ENCODE data around the gene RNF19B. TPM values are rescaled to one million over a fixed set of nuclear protein-coding genes. Genes with fewer than 3 reads are reported as not detected.

RNF19B gene
- total RNA-seq, 1 donor from 2014 or later = 14.2 TPM

DNA sequence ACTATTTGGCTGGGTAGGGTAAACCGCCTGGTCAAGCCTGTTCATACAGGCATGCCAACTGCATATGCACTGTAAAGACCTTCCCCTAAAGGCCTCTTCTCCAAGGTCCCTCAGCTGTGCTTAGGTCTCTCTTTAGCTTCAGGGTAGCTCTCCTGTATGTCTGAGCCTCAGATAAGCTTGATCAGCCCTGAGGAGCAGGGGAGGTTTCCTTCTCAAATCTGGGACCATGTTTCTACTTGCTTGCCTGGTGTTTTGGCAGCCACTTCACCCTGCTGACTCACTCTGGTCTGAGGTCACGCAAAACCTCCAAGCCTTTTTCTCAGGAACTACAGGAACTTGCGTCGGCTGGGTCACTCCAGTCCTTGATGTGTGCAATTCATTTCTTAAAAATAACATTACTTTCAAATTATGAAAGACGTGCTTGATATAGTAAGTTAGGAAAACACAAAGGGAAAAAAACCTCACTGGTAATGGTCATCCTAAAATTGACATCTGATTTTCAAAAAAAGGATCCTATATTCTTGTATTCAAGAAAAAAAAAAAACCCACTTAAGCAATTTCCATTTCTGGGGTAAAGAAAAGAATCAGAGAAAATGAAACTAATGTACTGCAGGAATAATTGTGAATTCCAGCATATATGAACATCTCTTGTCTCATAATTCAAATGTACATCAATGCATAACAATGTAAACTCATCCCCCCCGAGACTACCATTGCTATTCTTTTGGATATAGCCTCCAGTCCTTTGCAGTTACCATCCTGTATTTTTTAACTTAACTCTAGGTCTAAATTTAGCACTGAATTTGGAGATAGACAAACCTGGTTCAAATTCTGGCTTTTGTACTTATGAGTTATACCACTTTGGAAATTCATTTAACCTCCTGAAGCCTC lies 24.8 kb upstream of the RNF19B start:
- H2AFZ ChIP-seq (replicated peaks) = no peak overlapping the region
- peaks cover 13% of the 10 kb centered on the region for H3K4me1 ChIP-seq
- H3K36me3 Mint-ChIP-seq = no peaks in the 10 kb centered on the region
- no peak for TF ChIP-seq EZH2phosphoT487 (IDR thresholded peaks at IDR 0.05)
- H3K27ac Mint-ChIP-seq = no peak overlapping the region
- H3K9me3 ChIP-seq (ENCODE audit: low read depth) = no peaks in the 10 kb centered on the region
- H3K4me3 ChIP-seq = no peak overlapping the region
- H3K27me3 ChIP-seq = no peaks in the 10 kb centered on the region
- H3F3A ChIP-seq (ENCODE audit: low read depth) = peaks cover 15% of the 10 kb centered on the region
- no peak overlapping the region for H3K27ac ChIP-seq
- H4K20me1 ChIP-seq (ENCODE audit: low read depth) = no peaks in the 10 kb centered on the region
- H3K36me3 ChIP-seq = no peaks in the 10 kb centered on the region
- H3K4me2 ChIP-seq = no peak overlapping the region
- H3K27me3 Mint-ChIP-seq (ENCODE audit: insufficient read depth, low read depth) = peaks cover 6% of the 10 kb centered on the region
- no peaks in the 10 kb centered on the region for H3K79me2 ChIP-seq (ENCODE audit: low read depth)
- H3K4me1 Mint-ChIP-seq = peaks cover 24% of the 10 kb centered on the region
- H3K4me3 Mint-ChIP-seq = no peak overlapping the region
- no peaks in the 10 kb centered on the region for H3K9me3 Mint-ChIP-seq
- H3K9ac ChIP-seq = no peak overlapping the region
- DNase-seq (ENCODE audit: low spot score) = no peak

DNA sequence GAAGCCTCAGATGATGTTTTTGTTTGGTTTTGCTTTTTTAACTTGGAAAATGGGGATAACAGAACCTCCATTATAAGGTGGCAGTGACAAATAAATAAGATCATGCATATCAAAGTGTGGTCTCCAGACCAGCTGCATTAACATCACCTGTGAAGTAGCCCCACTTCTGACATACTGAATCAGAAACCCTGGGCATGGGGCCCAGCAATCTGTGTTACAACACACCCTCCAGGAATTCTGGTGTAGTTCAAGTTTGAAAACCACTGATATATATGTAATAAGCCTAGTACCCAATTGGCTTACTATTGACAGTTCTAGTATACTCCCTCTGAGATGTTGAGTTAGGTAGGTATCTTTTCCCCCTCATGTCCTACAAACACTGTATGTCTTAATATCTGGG lies 24.1 kb upstream of the RNF19B start:
- Histone ChIP-seq H3K4me3 (no peak overlapping the region), H3K4me1 (peaks cover 13% of the 10 kb centered on the region), H3K36me3 (no peaks in the 10 kb centered on the region), H3K27me3 (no peaks in the 10 kb centered on the region), H3K4me2 (no peak overlapping the region), H3F3A (ENCODE audit: low read depth) (peaks cover 15% of the 10 kb centered on the region), H2AFZ (replicated peaks) (no peak overlapping the region), H3K27ac (no peak overlapping the region), H4K20me1 (ENCODE audit: low read depth) (no peaks in the 10 kb centered on the region), H3K79me2 (ENCODE audit: low read depth) (no peaks in the 10 kb centered on the region), H3K9ac (no peak overlapping the region), H3K9me3 (ENCODE audit: low read depth) (no peaks in the 10 kb centered on the region)
- no peak for DNase-seq (ENCODE audit: low spot score)
- H3K36me3 Mint-ChIP-seq = no peaks in the 10 kb centered on the region
- H3K27me3 Mint-ChIP-seq (ENCODE audit: insufficient read depth, low read depth) = peaks cover 6% of the 10 kb centered on the region
- TF ChIP-seq EZH2 (IDR thresholded peaks at IDR 0.05) (no peak), EZH2phosphoT487 (IDR thresholded peaks at IDR 0.05) (no peak)
- TF ChIP-seq, protein P1, sequence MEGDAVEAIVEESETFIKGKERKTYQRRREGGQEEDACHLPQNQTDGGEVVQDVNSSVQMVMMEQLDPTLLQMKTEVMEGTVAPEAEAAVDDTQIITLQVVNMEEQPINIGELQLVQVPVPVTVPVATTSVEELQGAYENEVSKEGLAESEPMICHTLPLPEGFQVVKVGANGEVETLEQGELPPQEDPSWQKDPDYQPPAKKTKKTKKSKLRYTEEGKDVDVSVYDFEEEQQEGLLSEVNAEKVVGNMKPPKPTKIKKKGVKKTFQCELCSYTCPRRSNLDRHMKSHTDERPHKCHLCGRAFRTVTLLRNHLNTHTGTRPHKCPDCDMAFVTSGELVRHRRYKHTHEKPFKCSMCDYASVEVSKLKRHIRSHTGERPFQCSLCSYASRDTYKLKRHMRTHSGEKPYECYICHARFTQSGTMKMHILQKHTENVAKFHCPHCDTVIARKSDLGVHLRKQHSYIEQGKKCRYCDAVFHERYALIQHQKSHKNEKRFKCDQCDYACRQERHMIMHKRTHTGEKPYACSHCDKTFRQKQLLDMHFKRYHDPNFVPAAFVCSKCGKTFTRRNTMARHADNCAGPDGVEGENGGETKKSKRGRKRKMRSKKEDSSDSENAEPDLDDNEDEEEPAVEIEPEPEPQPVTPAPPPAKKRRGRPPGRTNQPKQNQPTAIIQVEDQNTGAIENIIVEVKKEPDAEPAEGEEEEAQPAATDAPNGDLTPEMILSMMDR (IDR thresholded peaks at IDR 0.05) = no peak
- H3K27ac Mint-ChIP-seq = no peak overlapping the region
- H3K4me3 Mint-ChIP-seq = no peak overlapping the region
- no peaks in the 10 kb centered on the region for H3K9me3 Mint-ChIP-seq
- H3K4me1 Mint-ChIP-seq = peaks cover 30% of the 10 kb centered on the region

DNA sequence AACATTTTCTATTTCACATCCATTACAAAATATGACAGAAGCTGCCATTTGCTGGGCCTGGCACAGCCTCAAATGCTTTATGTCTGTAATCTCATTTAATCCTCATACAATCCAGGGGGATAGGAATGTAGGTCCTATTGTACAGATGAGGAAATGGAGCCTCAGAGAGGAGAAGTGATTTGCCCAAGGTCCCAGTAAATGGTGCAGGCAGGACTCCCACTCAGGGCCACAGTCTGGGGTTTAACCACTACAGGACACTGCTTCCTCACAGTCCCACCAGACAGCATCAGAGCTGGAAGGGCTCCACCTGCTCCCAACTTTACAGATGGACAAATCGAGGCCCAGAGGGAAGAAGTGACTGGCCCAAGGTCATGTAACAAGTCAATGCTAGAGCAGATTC lies 20.6 kb upstream of the RNF19B start:
- Histone ChIP-seq H3K9ac (no peak overlapping the region), H3F3A (ENCODE audit: low read depth) (no peaks in the 10 kb centered on the region), H3K9me3 (ENCODE audit: low read depth) (no peaks in the 10 kb centered on the region), H3K4me2 (no peak overlapping the region), H3K36me3 (no peaks in the 10 kb centered on the region), H3K27ac (no peak overlapping the region), H3K4me1 (no peaks in the 10 kb centered on the region), H3K27me3 (no peaks in the 10 kb centered on the region), H3K4me3 (no peak overlapping the region), H3K79me2 (ENCODE audit: low read depth) (no peaks in the 10 kb centered on the region), H4K20me1 (ENCODE audit: low read depth) (no peaks in the 10 kb centered on the region), H2AFZ (replicated peaks) (no peak overlapping the region)
- Mint-ChIP-seq H3K27me3 (ENCODE audit: insufficient read depth, low read depth) (peaks cover 12% of the 10 kb centered on the region), H3K36me3 (no peaks in the 10 kb centered on the region), H3K27ac (no peak overlapping the region), H3K4me3 (no peak overlapping the region), H3K9me3 (no peaks in the 10 kb centered on the region), H3K4me1 (peaks cover 15% of the 10 kb centered on the region)
- no peak for DNase-seq (ENCODE audit: low spot score)
- TF ChIP-seq EZH2 (IDR thresholded peaks at IDR 0.05) = no peak
- TF ChIP-seq EZH2phosphoT487 (IDR thresholded peaks at IDR 0.05) = no peak

DNA sequence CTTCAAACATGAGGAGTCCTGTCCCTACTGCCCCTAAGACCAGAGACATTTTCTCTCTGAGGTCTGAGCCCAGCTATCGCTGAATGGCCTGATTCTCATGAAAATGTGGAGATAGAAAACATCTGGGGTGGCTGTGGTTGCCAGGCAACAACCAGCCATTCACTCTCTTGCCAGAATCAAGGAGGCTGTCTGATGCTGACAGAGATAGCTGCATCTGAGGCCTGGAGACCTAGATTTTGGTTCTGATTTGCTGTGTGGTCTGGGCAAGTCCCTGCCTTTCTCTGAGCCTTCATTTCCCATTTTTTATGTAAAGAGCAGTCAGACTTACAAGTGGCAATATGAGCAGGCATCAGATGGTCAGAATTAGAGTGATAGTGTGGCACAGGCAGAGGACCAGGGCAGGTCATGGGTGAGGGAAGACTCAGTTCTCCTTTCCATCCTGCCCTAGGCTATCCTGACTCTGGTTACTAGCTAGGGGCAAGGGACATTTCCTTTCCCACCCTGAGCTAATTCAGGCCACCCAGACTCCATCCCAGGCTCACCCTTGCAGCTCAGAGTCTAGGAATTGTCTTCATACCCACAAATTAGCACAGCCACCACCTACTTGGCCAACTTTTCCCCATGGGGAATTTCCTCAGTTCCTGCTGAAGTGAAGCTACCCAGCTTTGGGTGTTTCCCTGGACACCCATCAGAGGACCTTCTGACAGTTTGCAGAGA lies 20.0 kb upstream of the RNF19B start:
- Mint-ChIP-seq H3K4me3 (peak overlapping the region; percentile 17), H3K4me1 (peaks cover 15% of the 10 kb centered on the region), H3K9me3 (no peaks in the 10 kb centered on the region), H3K36me3 (no peaks in the 10 kb centered on the region), H3K27ac (no peak overlapping the region), H3K27me3 (ENCODE audit: insufficient read depth, low read depth) (peaks cover 12% of the 10 kb centered on the region)
- no peaks in the 10 kb centered on the region for H3K27me3 ChIP-seq
- H3K4me1 ChIP-seq = no peaks in the 10 kb centered on the region
- no peak overlapping the region for H3K4me2 ChIP-seq
- H3K9me3 ChIP-seq (ENCODE audit: low read depth) = no peaks in the 10 kb centered on the region
- no peaks in the 10 kb centered on the region for H3F3A ChIP-seq (ENCODE audit: low read depth)
- no peak overlapping the region for H3K27ac ChIP-seq
- H3K36me3 ChIP-seq = no peaks in the 10 kb centered on the region
- H3K79me2 ChIP-seq (ENCODE audit: low read depth) = no peaks in the 10 kb centered on the region
- DNase-seq (ENCODE audit: low spot score) = no peak
- no peak overlapping the region for H2AFZ ChIP-seq (replicated peaks)
- TF ChIP-seq EZH2 (IDR thresholded peaks at IDR 0.05) = no peak
- H4K20me1 ChIP-seq (ENCODE audit: low read depth) = no peaks in the 10 kb centered on the region
- no peak overlapping the region for H3K9ac ChIP-seq
- no peak overlapping the region for H3K4me3 ChIP-seq
